Right cardiac atrium (tissue), 5 donors: ENCODE data around the gene HDAC11. TPM values are rescaled to one million over a fixed set of nuclear protein-coding genes. Genes with fewer than 3 reads are reported as not detected.

Experiments used
- ATAC-seq, 2 donors: fragments of 200-7000 bp; cut with Tn5 transposase; one replicate each; pipeline versions ENCODE4 v1.8.0 to v1.9.1; 2020; ENCODE audit warnings: moderate library complexity in 2 of 2, mild to moderate bottlenecking in 1 of 2
- DNase-seq, 3 donors: peaks; one replicate each; pipeline ENCODE4 v3.0.0-alpha.2; 2020
- H3K27ac ChIP-seq: one replicate; pipeline ENCODE4 v1.5.1; 2013; ENCODE audit warnings: mild to moderate bottlenecking, low read length, control low read depth, moderate library complexity
- H3K27me3 ChIP-seq: one replicate; pipeline ENCODE4 v1.6.1; 2013; ENCODE audit not compliant: control insufficient read depth, insufficient read depth
- H3K4me1 ChIP-seq: one replicate; pipeline ENCODE4 v1.6.1; 2013; ENCODE audit warnings: low read length; ENCODE audit not compliant: control insufficient read depth, insufficient read depth
- H3K4me3 ChIP-seq: one replicate; pipeline ENCODE4 v1.5.1; 2013; ENCODE audit warnings: low read length, control low read depth
- H3K9me3 ChIP-seq: one replicate; pipeline ENCODE4 v1.6.1; 2013; ENCODE audit warnings: low read length; ENCODE audit not compliant: control insufficient read depth
- WGBS: extraction: QIAGEN DNeasy Blood & Tissue Kit; methylation state at CpG from one replicate; pipeline ENCODE4 v1.1.7; 2013; 5-methylcytosine and 5-hydroxymethylcytosine counted together
- intact Hi-C, 4 donors: fragments of 100-400 bp; cut with DNase I; formaldehyde crosslinking; loops; one replicate each; pipeline versions ENCODE4 v1.11.0 to v1.14.0; 2022 to 2023
- polyA plus RNA-seq: library from polyadenylated mRNA; stranded (reverse); fragments of 200-250 nt; gene quantifications from one replicate; pipeline ENCODE4 v1.2.3, GENCODE V29; 2013
- total RNA-seq, 4 donors: library from RNA; stranded (reverse); fragmentation: NEBNext Ultra II Directional; extraction: Animal tissue kit (Norgen Biotek cat#: 25700); gene quantifications; one replicate each; pipeline ENCODE4 v1.2.1, GENCODE V29; 2021
- donor health status: healthy with polysubstance abuse.
- donor health status: DM: no; HTN: yes; CAD: no.
- donor health status: DM: no; HTN: no; CAD: no.
- donor health status: DM: no; HTN: yes; CAD: no; lungs with severe emphysema.
- donor health status: DM: yes; HTN: yes; CAD: no.

Gene HDAC11
- total and polyA plus RNA-seq, 5 donors: 35.2 to 51.3 (median 42.8) TPM

- DNase-seq: peak in 2 of 3 donors; percentile 39 to 46
- WGBS: 98% methylated on average over 4 of the region's 4 CpGs
- no peaks in the 10 kb centered on the region for H3K27me3 ChIP-seq
- intact Hi-C loops: no loop called here
- no peak for ATAC-seq
- H3K27ac ChIP-seq: no peak overlapping the region
- no peaks in the 10 kb centered on the region for H3K9me3 ChIP-seq
- peaks cover under 1% of the 10 kb centered on the region for H3K4me1 ChIP-seq
- H3K4me3 ChIP-seq: no peak overlapping the region
These were observed 21.4 kb downstream of the HDAC11 start for GRCh38 chr3:13501521-13501920.

- H3K9me3 ChIP-seq: no peaks in the 10 kb centered on the region
- WGBS: 94% methylated on average over 18 of the region's 18 CpGs
- H3K4me3 ChIP-seq: no peak overlapping the region
- DNase-seq: peak in 2 of 3 donors; percentile 20 to 50
- no peak for ATAC-seq
- intact Hi-C loops: no loop called here
- H3K27me3 ChIP-seq: no peaks in the 10 kb centered on the region
- H3K4me1 ChIP-seq: no peaks in the 10 kb centered on the region
- no peak overlapping the region for H3K27ac ChIP-seq
These were observed 22.1 kb downstream of the HDAC11 start for GRCh38 chr3:13501958-13502790.

GRCh38 chr3:13502791-13503060, 22.6 kb downstream of the HDAC11 start:
- ATAC-seq (no peak), DNase-seq (peak in 1 of 3 donors; percentile 25)
- H3K27me3 ChIP-seq: no peaks in the 10 kb centered on the region
- intact Hi-C loops: no loop called here
- H3K4me1 ChIP-seq: no peaks in the 10 kb centered on the region
- 94% methylated on average over 8 of the region's 8 CpGs for WGBS
- no peaks in the 10 kb centered on the region for H3K9me3 ChIP-seq
- no peak overlapping the region for H3K27ac ChIP-seq
- H3K4me3 ChIP-seq: no peak overlapping the region

- no peaks in the 10 kb centered on the region for H3K9me3 ChIP-seq
- no peak for ATAC-seq
- no peaks in the 10 kb centered on the region for H3K27me3 ChIP-seq
- DNase-seq: peak in 2 of 3 donors; percentile 29 to 44
- intact Hi-C loops: no loop called here
- H3K27ac ChIP-seq: no peak overlapping the region
- no peak overlapping the region for H3K4me3 ChIP-seq
- H3K4me1 ChIP-seq: no peaks in the 10 kb centered on the region
- WGBS: 90% methylated on average over 23 of the region's 23 CpGs
These were observed 24.2 kb downstream of the HDAC11 start for GRCh38 chr3:13504161-13504831.

GRCh38 chr3:13505147-13506130, 25.3 kb downstream of the HDAC11 start:
- H3K27ac ChIP-seq: no peak overlapping the region
- 93% methylated on average over 16 of the region's 16 CpGs for WGBS
- peak in 2 of 3 donors; percentile 31 to 41 for DNase-seq
- H3K4me1 ChIP-seq: no peaks in the 10 kb centered on the region
- no peak for ATAC-seq
- H3K4me3 ChIP-seq: no peak overlapping the region
- H3K9me3 ChIP-seq: no peaks in the 10 kb centered on the region
- no peaks in the 10 kb centered on the region for H3K27me3 ChIP-seq
- intact Hi-C loops: loop anchor here in 2 of 4 donors (5.0 kb wide), 2 partner anchors 47 to 117 kb away; no protein-coding TSS in a partner anchor

- H3K4me1 ChIP-seq: no peaks in the 10 kb centered on the region
- H3K27ac ChIP-seq: no peak overlapping the region
- ATAC-seq (no peak), DNase-seq (no peak)
- no peaks in the 10 kb centered on the region for H3K9me3 ChIP-seq
- no peak overlapping the region for H3K4me3 ChIP-seq
- intact Hi-C loops: loop anchor here in 2 of 4 donors (5.0 kb wide), 2 partner anchors 46 to 116 kb away; no protein-coding TSS in a partner anchor
- H3K27me3 ChIP-seq: no peaks in the 10 kb centered on the region
- 98% methylated on average over 1 of the region's 1 CpG for WGBS
These were observed 26.1 kb downstream of the HDAC11 start for GRCh38 chr3:13506239-13506638.

- H3K27ac ChIP-seq: no peak overlapping the region
- peak in 2 of 3 donors; percentile 26 to 52 for DNase-seq
- no peaks in the 10 kb centered on the region for H3K27me3 ChIP-seq
- H3K4me1 ChIP-seq: no peaks in the 10 kb centered on the region
- ATAC-seq: no peak
- 68% methylated on average over 4 of the region's 4 CpGs for WGBS
- H3K4me3 ChIP-seq: no peak overlapping the region
- H3K9me3 ChIP-seq: no peaks in the 10 kb centered on the region
- intact Hi-C loops: loop anchor here in 2 of 4 donors (5.0 kb wide), 2 partner anchors 46 to 116 kb away; no protein-coding TSS in a partner anchor
These were observed 26.6 kb downstream of the HDAC11 start for GRCh38 chr3:13506680-13507079.

- H3K9me3 ChIP-seq: no peaks in the 10 kb centered on the region
- no peak overlapping the region for H3K4me3 ChIP-seq
- WGBS: 66% methylated on average over 3 of the region's 3 CpGs
These were observed 27.1 kb downstream of the HDAC11 start for GRCh38 chr3:13507247-13507569.

GRCh38 chr3:13507570-13508339, 27.6 kb downstream of the HDAC11 start:
- Histone ChIP-seq H3K9me3 (no peaks in the 10 kb centered on the region), H3K4me1 (no peaks in the 10 kb centered on the region), H3K27me3 (no peaks in the 10 kb centered on the region), H3K27ac (no peak overlapping the region), H3K4me3 (no peak overlapping the region)
- intact Hi-C loops: loop anchor here in 2 of 4 donors (5.0 kb wide), 2 partner anchors 45 to 115 kb away; no protein-coding TSS in a partner anchor
- ATAC-seq (peak; percentile 56 to 59), DNase-seq (peak; percentile 54 to 77 (median 71))
- WGBS: 47% methylated on average over 20 of the region's 20 CpGs

More at GRCh38 chr3:13507247-13507569, 27.1 kb downstream of the HDAC11 start:
- Histone ChIP-seq H3K27me3 (no peaks in the 10 kb centered on the region), H3K27ac (no peak overlapping the region), H3K4me1 (no peaks in the 10 kb centered on the region)
- no peak for DNase-seq
- ATAC-seq: no peak
- intact Hi-C loops: loop anchor here in 2 of 4 donors (5.0 kb wide), 2 partner anchors 45 to 115 kb away; no protein-coding TSS in a partner anchor

- no peak overlapping the region for H3K4me3 ChIP-seq
- no peak for ATAC-seq
- intact Hi-C loops: loop anchor here in 2 of 4 donors (5.0 kb wide), 2 partner anchors 44 to 114 kb away; no protein-coding TSS in a partner anchor
- H3K4me1 ChIP-seq: no peaks in the 10 kb centered on the region
- H3K9me3 ChIP-seq: no peaks in the 10 kb centered on the region
- no peak overlapping the region for H3K27ac ChIP-seq
- peak in 2 of 3 donors; percentile 34 to 53 for DNase-seq
- 94% methylated on average over 8 of the region's 8 CpGs for WGBS
- no peaks in the 10 kb centered on the region for H3K27me3 ChIP-seq
These were observed 28.4 kb downstream of the HDAC11 start for GRCh38 chr3:13508496-13508895.
